ENCODE results near the gene KCNQ5. TPM values are rescaled to one million over a fixed set of nuclear protein-coding genes. Genes with fewer than 3 reads are reported as not detected.
"Not testable (repeated sequence)": the region's sequence is repeated elsewhere in the genome, so short reads cannot be mapped to it uniquely, and the experiment has no call there.

The KCNQ5 gene
- total RNA-seq, 1 donor from 2014 or later: under 0.01 TPM

- DNase-seq (ENCODE audit: low read depth in 2 of 2): no peak
Observed at GRCh38 chr6:73176057-73176456, 554.2 kb downstream of the KCNQ5 start.

GRCh38 chr6:73177221-73177944 lies 555.5 kb downstream of the KCNQ5 start:
- DNase-seq (ENCODE audit: low read depth in 2 of 2): no peak

GRCh38 chr6:73180076-73180738 lies 558.3 kb downstream of the KCNQ5 start:
- DNase-seq (ENCODE audit: low read depth in 2 of 2): no peak

GRCh38 chr6:73180763-73181619 lies 559.1 kb downstream of the KCNQ5 start:
- peak; percentile 26 to 51 for DNase-seq (ENCODE audit: low read depth in 2 of 2)

- DNase-seq (ENCODE audit: low read depth in 2 of 2): no peak
Observed at GRCh38 chr6:73182021-73182607, 560.2 kb downstream of the KCNQ5 start.

- DNase-seq (ENCODE audit: low read depth in 2 of 2): not testable (repeated sequence)
Observed at GRCh38 chr6:73193302-73193701, 571.4 kb downstream of the KCNQ5 start.

GRCh38 chr6:73194744-73195143 lies 572.9 kb downstream of the KCNQ5 start:
- no peak for DNase-seq (ENCODE audit: low read depth in 2 of 2)

GRCh38 chr6:73200247-73200646 lies 578.4 kb downstream of the KCNQ5 start:
- DNase-seq (ENCODE audit: low read depth in 2 of 2): no peak

- DNase-seq (ENCODE audit: low read depth in 2 of 2): no peak
Observed at GRCh38 chr6:73200735-73201134, 578.9 kb downstream of the KCNQ5 start.

- DNase-seq (ENCODE audit: low read depth in 2 of 2): no peak
Observed at GRCh38 chr6:73203098-73203497, 581.2 kb downstream of the KCNQ5 start.

GRCh38 chr6:73204252-73204651 lies 582.4 kb downstream of the KCNQ5 start:
- no peak for DNase-seq (ENCODE audit: low read depth in 2 of 2)

- DNase-seq (ENCODE audit: low read depth in 2 of 2): no peak
Observed at GRCh38 chr6:73207221-73207837, 585.5 kb downstream of the KCNQ5 start.

GRCh38 chr6:73209117-73209516 lies 587.3 kb downstream of the KCNQ5 start:
- no peak for DNase-seq (ENCODE audit: low read depth in 2 of 2)

- no peak for DNase-seq (ENCODE audit: low read depth in 2 of 2)
Observed at GRCh38 chr6:73216859-73217258, 595.0 kb downstream of the KCNQ5 start.

GRCh38 chr6:73225396-73225795 lies 603.5 kb downstream of the KCNQ5 start, which contains the start of gene KHDC1L:
KHDC1L (minus strand) TSS chr6:73225496; CDS start chr6:73225408, 88 bp downstream.
- no peak for DNase-seq (ENCODE audit: low read depth in 2 of 2)

GRCh38 chr6:73227606-73228255 lies 605.9 kb downstream of the KCNQ5 start:
- no peak for DNase-seq (ENCODE audit: low read depth in 2 of 2)

- DNase-seq (ENCODE audit: low read depth in 2 of 2): no peak
Observed at GRCh38 chr6:73231986-73232391, 610.1 kb downstream of the KCNQ5 start.

GRCh38 chr6:73233048-73233447 lies 611.2 kb downstream of the KCNQ5 start:
- DNase-seq (ENCODE audit: low read depth in 2 of 2): no peak

- peak in 1 of 2 donors; percentile 2 for DNase-seq (ENCODE audit: low read depth in 2 of 2)
Observed at GRCh38 chr6:73233971-73234370, 612.1 kb downstream of the KCNQ5 start.

- no peak for DNase-seq (ENCODE audit: low read depth in 2 of 2)
Observed at GRCh38 chr6:73234733-73235132, 612.9 kb downstream of the KCNQ5 start.

Data from dermis microvascular lymphatic vessel endothelial cell (primary cell).